Tibial nerve (tissue), 4 donors: ENCODE results near the gene ENTPD1.

Experiments used
- CTCF ChIP-seq, 5 experiments: fragments of 200-600 bp in 3 of 5; fragments of 450-650 bp in 2 of 5; sonication (generic) in 3 of 5; IDR thresholded peaks; one replicate each; pipeline ENCODE4 v1.5.1; 2016 to 2019; ENCODE audit warnings: antibody characterized with exemption in 5 of 5, mild to moderate bottlenecking in 3 of 5, moderate library complexity in 2 of 5
- EP300 ChIP-seq, 2 donors: sonication (generic); formaldehyde crosslinking; IDR thresholded peaks; one replicate each; pipeline ENCODE4 v1.6.1; 2017; ENCODE audit warnings: antibody characterized with exemption in 2 of 2, mild to moderate bottlenecking in 1 of 2
- POLR2A ChIP-seq, 2 donors: fragments of 450-650 bp; IDR thresholded peaks; one replicate each; pipeline ENCODE4 v1.6.1; 2017; ENCODE audit warnings: antibody characterized with exemption in 2 of 2, mild to moderate bottlenecking in 2 of 2, moderate library complexity in 2 of 2

GRCh38 chr10:95798096-95798855, 42.3 kb downstream of the ENTPD1 start:
- TF ChIP-seq CTCF (IDR thresholded peaks at IDR 0.05) (no peak), POLR2A (IDR thresholded peaks at IDR 0.05) (no peak), EP300 (IDR thresholded peaks at IDR 0.05) (no peak)
